ENCODE data around the gene TEX13C.
"Not testable (repeated sequence)": the region's sequence is repeated elsewhere in the genome, so short reads cannot be mapped to it uniquely, and the experiment has no call there.

TEX13C gene

DNA sequence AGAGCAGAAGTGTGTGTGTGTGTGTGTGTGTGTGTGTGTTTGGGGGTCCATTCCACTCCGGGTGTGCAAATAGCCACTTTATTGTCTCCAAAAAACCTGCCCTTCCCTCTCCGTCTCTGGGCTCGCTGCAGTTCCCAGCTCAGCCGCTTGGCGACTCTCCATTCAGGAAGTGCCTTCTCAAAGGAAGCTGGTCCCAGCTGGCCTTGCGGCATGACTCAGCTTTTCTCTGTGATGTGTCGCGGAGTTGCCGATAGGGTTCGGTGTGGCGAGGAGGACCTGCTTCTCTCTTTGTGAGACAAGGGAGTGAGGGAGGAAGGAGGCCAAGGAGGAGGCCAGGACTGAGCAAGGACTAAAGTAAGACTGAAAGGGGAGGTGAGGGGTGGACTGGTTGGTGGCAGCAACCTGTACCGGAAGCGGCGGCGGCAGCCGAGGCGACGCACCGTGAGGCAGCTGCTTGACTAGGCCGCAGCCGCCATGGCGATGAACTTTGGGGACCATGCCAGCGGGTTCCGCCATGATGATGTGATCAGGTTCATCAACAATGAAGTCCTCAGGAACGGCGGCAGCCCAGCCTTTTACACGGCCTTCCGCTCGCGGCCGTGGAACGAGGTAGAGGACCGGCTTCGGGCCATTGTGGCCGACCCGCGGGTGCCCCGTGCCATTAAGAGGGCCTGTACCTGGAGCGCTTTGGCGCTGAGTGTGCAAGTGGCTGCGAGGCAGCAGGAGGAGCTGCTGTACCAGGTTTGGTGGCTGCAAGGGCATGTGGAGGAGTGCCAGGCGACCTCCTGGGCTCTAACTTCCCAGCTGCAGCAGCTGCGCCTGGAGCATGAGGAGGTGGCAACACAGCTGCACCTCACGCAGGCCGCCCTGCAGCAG is at the start of gene TEX13C:
TEX13C (plus strand) TSS at position 226 of the 876 bp plus-strand sequence; CDS start at position 475, 249 bp downstream.
- no peak within 1 kb of the TSS for H3K4me3 ChIP-seq (ENCODE audit: low read depth, low read length)

DNA sequence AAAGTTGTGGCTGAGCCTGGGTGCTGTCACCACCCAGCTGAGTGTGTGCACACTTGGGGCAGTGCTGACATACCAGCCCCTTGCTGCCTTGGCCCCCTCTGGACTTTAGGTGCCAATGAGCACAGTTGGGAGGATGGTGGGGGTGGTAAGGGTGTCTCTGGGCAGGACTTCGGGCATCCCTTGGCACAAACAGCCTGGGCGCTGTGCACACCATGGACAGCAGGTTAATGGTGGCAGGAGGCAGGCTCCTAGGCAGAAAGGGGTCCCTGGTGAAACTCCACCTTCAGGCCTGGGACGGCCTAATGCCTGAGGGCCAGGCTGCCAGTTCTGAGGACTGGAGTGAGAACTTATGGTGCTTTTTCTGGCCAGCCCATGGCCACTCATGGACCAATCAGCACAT is 32.4 kb upstream of the TEX13C start:
- H3K4me3 ChIP-seq (ENCODE audit: low read depth, low read length), result no peak overlapping the region

DNA sequence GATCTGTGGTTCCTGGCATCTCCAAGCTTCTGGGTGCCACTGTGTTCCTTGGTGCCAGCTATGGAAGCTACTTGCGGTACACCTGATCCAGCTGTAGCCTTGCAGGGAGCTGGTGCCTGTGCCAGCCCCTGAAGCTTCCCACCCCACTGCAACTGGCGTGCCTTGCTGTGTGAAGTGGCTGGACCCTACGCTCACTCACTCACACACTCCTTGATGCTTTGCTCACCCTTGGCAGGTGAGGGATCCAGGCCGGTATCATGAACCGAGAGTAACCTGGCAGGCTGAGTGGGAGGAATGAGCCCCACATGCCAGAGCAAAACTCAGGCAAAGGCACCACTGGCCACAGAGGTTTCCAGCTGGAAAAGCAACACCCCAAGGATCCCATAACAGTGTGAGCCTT is 31.3 kb upstream of the TEX13C start:
- H3K4me3 ChIP-seq (ENCODE audit: low read depth, low read length), result no peak overlapping the region

DNA sequence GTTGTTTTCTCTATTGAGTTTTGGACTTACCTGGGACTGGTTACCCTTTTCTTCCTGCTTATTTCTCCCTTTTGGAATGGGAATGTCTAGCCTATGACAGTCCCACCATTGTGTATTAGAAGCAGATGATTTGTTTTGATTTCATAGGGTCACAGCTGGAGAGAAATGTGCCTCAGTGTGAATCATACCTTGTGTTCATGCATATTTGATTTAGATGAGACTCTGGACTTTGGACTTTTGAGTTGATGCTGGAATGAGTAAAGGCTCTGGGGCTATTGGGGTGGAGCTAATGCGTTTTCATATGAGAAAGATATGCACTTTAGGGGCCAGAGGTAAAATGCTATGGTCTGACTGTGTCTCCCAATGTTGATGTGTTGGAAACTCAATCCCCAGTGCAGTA is 30.5 kb upstream of the TEX13C start:
- H3K4me3 ChIP-seq (ENCODE audit: low read depth, low read length), result no peak overlapping the region

DNA sequence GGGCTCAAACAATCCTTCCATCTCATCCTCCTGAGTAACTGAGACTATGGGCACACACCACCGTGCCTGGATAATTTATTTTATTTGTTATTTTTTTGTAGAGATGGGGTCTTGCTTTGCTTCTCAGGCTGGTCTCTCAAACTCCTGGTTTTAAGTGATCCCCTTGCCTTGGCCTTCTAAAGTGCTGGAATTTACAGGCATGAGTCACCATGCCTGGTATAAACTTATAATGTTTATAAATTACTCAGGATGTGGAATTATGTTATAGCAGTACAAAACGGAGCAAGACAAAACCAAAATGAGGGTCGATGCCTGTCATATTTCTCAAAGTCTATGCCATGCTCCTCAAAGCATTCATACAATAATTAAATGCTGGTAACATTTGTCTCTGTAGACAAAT is 29.8 kb upstream of the TEX13C start:
- no peak overlapping the region for H3K4me3 ChIP-seq (ENCODE audit: low read depth, low read length)

DNA sequence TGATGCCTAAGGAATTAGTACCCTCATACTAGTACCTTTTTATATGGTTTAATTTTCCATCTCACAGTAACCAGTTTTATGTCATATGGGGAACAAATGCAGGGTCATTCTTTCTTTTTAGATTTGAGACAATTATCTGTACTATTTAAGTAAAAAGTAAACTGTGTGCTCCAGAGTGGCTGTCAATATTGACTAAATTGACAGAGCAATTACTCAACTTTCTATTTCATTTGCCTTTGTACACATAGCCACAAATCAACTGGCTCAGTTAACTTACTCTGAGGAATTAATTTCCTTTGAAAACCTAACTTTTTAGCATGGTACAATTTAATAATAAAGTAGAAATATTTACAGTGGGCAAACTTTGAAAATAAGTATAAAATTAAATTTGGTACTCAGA is 28.5 kb upstream of the TEX13C start:
- H3K4me3 ChIP-seq (ENCODE audit: low read depth, low read length), result no peak overlapping the region

DNA sequence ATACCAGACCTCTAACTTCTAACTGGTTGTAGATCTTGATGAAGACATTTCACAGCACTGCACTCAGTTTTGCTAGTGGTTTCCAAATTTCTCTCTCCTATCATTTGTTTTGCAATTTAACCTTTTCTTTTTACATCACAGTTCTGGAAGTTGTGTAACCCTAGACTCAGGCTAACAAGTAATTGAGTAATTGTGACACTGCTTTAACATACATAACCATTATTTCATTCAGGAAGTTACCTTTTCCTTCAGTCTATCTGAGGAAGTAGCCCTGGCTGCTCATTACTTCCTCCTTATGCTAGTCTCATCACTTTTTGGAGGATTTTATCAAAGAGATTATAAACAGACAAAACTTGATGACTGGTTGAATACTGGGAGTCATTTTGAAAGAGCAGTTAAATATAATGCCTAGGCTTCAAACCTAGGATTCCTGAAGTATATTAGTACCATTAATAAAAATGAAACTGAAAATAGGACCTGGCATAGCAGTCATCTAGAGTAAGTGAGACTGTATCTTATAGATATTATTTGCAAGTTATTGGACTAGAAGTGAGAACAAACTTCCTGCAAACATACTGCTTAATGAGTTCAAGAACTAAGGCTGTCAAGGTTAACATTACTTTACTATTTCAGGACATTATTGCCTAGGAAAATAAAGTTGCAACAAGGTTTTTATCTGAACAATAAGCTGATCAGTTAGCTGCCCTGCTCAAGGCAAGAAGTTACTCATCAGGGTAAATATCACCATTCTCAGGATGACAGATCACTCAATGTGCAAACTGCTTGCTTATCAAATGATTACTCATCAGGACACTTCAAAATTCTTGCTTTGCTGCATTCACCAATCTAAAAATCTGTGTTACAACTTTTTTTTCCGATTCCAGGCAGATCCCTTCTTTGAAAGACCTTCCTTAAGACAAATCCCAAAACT is 25.6 kb upstream of the TEX13C start:
- no peak overlapping the region for H3K4me3 ChIP-seq (ENCODE audit: low read depth, low read length)

DNA sequence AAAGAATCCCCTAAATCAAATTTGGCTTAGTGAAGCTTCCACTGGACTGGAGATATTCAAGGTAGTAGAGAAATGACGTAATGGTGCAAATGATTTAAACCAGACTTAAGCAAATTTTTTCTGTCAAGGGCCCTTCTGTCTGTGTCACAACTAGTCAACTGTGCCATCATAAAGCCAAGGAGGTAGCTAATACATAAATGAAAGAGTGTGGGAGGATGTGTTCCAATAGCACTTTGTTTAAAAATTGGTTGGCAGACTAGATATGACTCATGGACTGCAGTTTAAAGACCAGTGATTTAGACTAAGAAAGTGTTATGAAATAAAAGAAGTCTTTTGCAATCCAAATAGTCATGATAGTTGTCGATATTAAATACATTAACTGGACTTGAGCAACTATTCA is 24.3 kb upstream of the TEX13C start:
- no peak overlapping the region for H3K4me3 ChIP-seq (ENCODE audit: low read depth, low read length)

DNA sequence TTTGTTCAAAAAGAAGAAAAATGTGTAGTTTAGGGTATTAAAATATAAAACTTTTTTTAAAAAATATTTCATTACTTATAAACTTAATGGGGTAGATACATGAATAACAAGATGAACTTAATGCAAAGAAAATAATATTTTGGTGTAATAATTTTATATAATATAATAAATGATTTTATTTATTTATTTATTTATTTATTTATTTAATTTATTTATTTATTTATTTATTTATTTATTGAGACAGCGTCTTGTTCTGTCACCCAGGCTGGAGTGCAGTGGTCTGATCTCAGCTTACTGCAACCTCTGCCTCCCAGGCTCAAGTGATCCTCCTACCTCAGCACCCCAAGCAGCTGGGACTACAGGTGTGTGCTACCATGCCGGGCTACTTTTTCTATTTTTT is 20.8 kb upstream of the TEX13C start:
- H3K4me3 ChIP-seq (ENCODE audit: low read depth, low read length), result no peak overlapping the region

DNA sequence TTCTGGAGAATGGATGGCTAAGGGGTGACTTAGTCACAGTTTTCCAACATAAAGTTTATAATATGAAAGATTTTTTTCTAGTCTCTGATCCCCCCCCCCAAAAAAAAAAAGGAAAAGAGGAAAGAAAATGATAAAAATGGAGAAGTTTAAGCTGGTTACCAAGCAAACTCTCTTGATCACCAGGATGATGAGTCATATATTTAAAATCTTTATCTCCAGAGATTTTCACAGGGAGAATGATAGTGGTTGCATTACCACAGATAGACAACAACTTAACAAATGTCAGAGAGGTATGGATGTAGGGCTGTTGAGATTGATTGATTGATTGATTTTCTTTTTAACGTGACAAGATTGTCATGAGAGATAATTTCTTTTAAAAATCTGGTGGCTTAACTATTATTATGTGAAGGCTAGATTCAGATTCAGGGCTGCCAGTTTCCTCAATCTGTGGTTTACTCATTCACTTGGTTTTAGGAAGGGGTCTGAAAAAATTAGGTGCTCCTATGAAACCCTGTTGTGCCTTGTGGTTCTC is 13.3 kb upstream of the TEX13C start:
- H3K4me3 ChIP-seq (ENCODE audit: low read depth, low read length), result no peak overlapping the region

DNA sequence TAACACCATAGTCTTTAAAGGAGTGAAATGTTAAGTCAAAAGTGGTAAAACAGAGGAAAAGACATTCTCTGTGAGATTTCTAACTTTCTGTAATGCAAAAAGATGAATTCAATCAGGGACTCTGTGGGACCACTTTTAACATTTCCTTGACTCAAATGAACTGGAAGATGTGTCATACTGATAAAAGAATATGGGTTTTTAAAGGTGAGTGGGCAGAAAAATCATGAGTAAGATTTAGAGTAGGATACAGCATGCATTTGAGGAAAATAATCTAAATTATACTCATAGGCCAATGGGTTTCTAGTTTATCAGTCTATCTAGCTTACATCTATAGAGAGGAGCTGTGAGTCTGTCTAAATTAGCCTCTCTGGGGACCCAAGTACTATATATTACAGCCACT is 11.0 kb upstream of the TEX13C start:
- H3K4me3 ChIP-seq (ENCODE audit: low read depth, low read length), result no peak overlapping the region

DNA sequence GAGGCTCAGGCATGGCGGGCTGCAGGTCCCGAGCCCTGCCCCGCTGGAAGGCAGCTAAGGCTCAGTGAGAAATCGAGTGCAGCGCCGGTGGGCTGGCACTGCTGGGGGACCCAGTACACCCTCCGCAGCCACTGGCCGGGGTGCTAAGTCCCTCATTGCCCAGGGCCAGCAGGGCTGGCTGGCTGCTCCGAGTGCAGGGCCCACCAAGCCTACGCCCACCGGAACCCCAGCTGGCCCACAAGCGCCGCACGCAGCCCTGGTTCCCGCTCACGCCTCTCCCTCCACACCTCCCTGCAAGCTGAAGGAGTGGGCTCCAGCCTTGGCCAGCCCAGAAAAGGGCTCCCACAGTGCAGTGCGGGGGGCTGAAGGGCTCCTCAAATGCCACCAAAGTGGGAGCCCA is 505 bp upstream of the TEX13C start:
- H3K4me3 ChIP-seq (ENCODE audit: low read depth, low read length), result not testable (repeated sequence)

DNA sequence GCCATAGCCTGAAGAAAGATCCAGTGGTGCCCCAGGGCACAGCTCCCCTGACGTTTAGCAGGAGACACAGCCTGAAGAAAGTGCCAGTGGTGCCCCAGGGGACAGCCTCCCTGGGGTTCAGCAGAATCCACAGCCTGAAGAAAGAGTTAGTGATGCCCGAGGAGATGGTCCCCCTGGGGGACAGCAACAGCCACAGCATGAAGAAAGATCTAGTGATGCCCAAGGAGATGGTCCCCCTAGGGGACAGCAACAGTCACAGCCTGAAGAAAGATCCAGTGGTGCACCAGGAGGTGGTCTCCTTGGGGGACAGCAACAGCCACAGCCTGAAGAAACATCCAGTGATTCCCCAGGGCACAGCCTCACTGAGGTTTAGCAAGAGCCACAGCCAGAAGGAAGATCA is 2.8 kb downstream of the TEX13C start:
- H3K4me3 ChIP-seq (ENCODE audit: low read depth, low read length), result no peak overlapping the region

DNA sequence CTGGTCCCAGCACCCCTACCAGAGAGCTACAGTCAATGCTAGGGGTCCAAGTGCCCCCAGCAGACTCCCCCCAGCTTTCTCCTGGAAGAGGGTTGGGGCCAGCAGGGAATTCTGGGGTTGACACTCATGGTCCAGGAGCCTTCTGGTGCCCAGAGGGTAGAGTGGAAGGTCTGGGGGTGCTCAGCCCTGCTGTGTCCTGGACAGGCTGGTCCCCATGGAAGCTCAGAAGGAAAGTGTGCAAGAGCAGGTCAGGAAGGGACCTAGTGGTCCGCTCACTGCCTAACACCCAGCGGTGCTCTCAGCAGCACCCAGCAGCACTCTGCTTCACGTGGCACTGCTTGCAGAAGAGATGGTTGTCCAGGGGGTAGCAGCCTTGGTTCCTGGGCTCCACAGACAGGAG is 6.9 kb downstream of the TEX13C start:
- no peak overlapping the region for H3K4me3 ChIP-seq (ENCODE audit: low read depth, low read length)

DNA sequence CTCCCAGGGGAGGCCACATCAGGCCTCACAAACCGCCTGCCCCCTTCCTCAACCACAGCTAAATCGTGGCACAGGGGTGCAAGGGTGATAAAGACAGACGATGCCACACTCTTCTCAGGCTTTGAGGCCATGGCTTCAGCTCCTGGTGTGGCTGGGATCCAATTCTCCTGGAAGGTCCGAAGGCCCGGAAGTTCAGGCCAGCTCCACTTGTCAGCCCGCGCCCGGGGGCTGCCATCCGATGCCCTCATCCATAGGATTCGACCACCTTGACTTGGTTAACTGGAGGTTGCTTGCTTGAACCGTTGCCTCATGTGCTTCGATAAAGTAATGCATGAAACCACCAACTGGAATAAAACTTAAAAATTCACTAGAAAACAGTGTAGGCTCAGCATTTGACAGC is 8.2 kb downstream of the TEX13C start:
- no peak overlapping the region for H3K4me3 ChIP-seq (ENCODE audit: low read depth, low read length)

DNA sequence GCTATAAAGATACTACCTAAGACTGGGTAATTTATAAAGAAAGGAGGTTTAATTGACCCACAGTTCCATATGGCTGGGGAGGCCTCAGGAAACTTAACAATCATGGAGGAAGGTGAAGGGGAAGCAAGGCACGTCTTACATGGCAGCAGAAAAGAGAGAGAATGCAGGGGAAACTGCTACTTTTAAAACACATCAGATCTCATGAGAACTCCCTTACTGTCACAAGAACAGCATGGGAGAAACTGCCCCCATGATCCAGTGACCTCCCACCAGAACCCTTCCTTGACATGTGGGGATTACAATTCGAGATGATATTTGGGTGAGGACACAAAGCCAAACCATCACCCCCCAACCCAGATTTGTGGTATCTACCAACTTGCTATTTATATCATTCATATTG is 13.9 kb downstream of the TEX13C start:
- no peak overlapping the region for H3K4me3 ChIP-seq (ENCODE audit: low read depth, low read length)

DNA sequence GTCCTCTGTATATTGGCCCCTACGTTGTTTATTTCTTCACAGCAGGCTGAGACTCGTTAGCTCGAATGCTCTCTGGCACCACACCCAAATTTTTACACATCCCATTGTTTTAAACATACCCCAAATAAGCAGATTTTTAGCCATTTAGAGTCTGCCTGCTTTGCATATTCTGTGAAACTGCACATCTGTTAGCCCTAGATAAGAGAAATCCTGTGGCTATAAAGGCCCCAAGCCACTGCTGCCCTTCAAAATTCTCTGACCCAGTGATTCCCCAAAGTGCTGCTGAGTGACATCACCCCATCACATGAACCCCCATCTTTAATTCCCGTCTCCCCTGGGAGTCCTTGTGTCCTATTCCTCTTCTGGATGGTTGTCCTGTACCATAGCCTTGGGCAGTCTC is 20.8 kb downstream of the TEX13C start:
- H3K4me3 ChIP-seq (ENCODE audit: low read depth, low read length), result no peak overlapping the region

DNA sequence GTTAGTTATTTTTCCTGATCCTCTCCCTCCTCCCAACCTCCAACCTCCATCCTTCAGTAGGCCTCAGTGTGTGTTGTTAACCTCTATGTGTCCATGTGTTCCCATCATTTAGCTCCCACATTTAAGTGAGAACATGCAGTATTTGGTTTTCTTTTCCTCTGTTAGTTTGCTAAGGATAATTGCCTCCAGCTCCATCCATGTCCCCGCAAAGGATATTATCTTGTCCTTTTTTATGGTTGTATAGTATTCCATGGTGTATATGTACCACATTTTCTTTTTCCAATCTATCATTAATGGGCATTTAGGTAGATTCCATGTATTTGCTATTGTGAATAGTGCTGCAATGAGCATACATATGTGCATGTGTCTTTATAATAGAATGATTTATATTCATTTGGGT is 54.5 kb downstream of the TEX13C start:
- H3K4me3 ChIP-seq (ENCODE audit: low read depth, low read length), result no peak overlapping the region

Measured in iPS-11a (cell line).